H9 (cell line): ENCODE results near the gene HHLA2. TPM values are rescaled to one million over a fixed set of nuclear protein-coding genes. Genes with fewer than 3 reads are reported as not detected.

Experiments used
- DNase-seq: peaks from one replicate; pipeline ENCODE4 v3.0.0-alpha.2; 2017
- H2AFZ ChIP-seq: one replicate; pipeline ENCODE4 v1.6.1; 2013; ENCODE audit warnings: mild to moderate bottlenecking, low read length, control low read depth, moderate library complexity
- H2AK5ac ChIP-seq: 2 replicates; pipeline ENCODE4 v1.6.1; 2013; ENCODE audit warnings: low read length, control low read depth, mixed read lengths; ENCODE audit not compliant: insufficient read length
- H2BK120ac ChIP-seq: one replicate; pipeline ENCODE4 v1.6.1; 2013; ENCODE audit warnings: low read depth, mild to moderate bottlenecking, low read length, control low read depth, inconsistent platforms; ENCODE audit not compliant: poor library complexity, severe bottlenecking
- H2BK12ac ChIP-seq: 2 replicates; pipeline ENCODE4 v1.6.1; 2013; ENCODE audit warnings: low read length, control low read depth, mixed read lengths, low read depth; ENCODE audit not compliant: insufficient read length
- H2BK15ac ChIP-seq: 2 replicates; pipeline ENCODE4 v1.6.1; 2013; ENCODE audit warnings: low read depth, low read length, control low read depth
- H2BK20ac ChIP-seq: one replicate; pipeline ENCODE4 v1.6.1; 2013; ENCODE audit warnings: low read depth, mild to moderate bottlenecking, low read length, control low read depth, inconsistent platforms; ENCODE audit not compliant: poor library complexity, severe bottlenecking
- H2BK5ac ChIP-seq: 2 replicates; pipeline ENCODE4 v1.6.1; 2013; ENCODE audit warnings: low read length, control low read depth, mixed read lengths; ENCODE audit not compliant: insufficient read length
- H3K14ac ChIP-seq: 2 replicates; pipeline ENCODE4 v1.6.1; 2013; ENCODE audit warnings: low read length, control low read depth; ENCODE audit not compliant: insufficient read depth
- H3K18ac ChIP-seq: 2 replicates; pipeline ENCODE4 v1.6.1; 2013; ENCODE audit warnings: low read depth, mild to moderate bottlenecking, mixed read lengths, low read length, control low read depth; ENCODE audit not compliant: insufficient read length
- H3K23ac ChIP-seq: 2 replicates; pipeline ENCODE4 v1.6.1; 2013; ENCODE audit warnings: low read length, control low read depth, mixed read lengths, low read depth; ENCODE audit not compliant: insufficient read length
- H3K23me2 ChIP-seq: 2 replicates; pipeline ENCODE4 v1.6.1; 2013; ENCODE audit warnings: low read depth, mild to moderate bottlenecking, mixed read lengths, low read length, control low read depth; ENCODE audit not compliant: insufficient read length, poor library complexity, severe bottlenecking
- H3K27ac ChIP-seq: 2 replicates; pipeline ENCODE4 v1.5.1; 2013; ENCODE audit warnings: low read length, control low read depth, mixed read lengths, low read depth; ENCODE audit not compliant: insufficient read length
- H3K27me3 ChIP-seq: 2 replicates; pipeline ENCODE4 v1.6.1; 2013; ENCODE audit warnings: low read length, control low read depth, inconsistent platforms; ENCODE audit not compliant: insufficient read depth
- H3K4ac ChIP-seq: 2 replicates; pipeline ENCODE4 v1.6.1; 2013; ENCODE audit warnings: low read depth, mild to moderate bottlenecking, control low read depth, inconsistent platforms, low read length, moderate library complexity
- H3K4me1 ChIP-seq: 2 replicates; pipeline ENCODE4 v1.6.1; 2013; ENCODE audit warnings: low read length, control low read depth, inconsistent platforms; ENCODE audit not compliant: insufficient read depth
- H3K4me2 ChIP-seq: 2 replicates; pipeline ENCODE4 v1.6.1; 2013; ENCODE audit warnings: low read length, control low read depth, mixed read lengths; ENCODE audit not compliant: insufficient read length, insufficient read depth
- H3K56ac ChIP-seq: 2 replicates; pipeline ENCODE4 v1.6.1; 2013; ENCODE audit warnings: low read depth, mild to moderate bottlenecking, mixed read lengths, low read length, control low read depth; ENCODE audit not compliant: insufficient read length
- H3K79me1 ChIP-seq: 2 replicates; pipeline ENCODE4 v1.6.1; 2013; ENCODE audit warnings: low read depth, mild to moderate bottlenecking, moderate library complexity, low read length, control low read depth, inconsistent platforms; ENCODE audit not compliant: insufficient read depth, poor library complexity, severe bottlenecking
- H3K79me2 ChIP-seq: 2 replicates; pipeline ENCODE4 v1.6.1; 2013; ENCODE audit warnings: low read length, control low read depth, inconsistent platforms; ENCODE audit not compliant: insufficient read depth
- H3K9ac ChIP-seq: 2 replicates; pipeline ENCODE4 v1.6.1; 2013; ENCODE audit warnings: low read length, control low read depth, mixed read lengths; ENCODE audit not compliant: insufficient read length; ENCODE audit errors: extremely low read depth
- H3K9me3 ChIP-seq: one replicate; pipeline ENCODE4 v1.6.1; 2013; ENCODE audit warnings: low read depth, low read length, inconsistent platforms; ENCODE audit not compliant: control insufficient read depth
- H3T11ph ChIP-seq: one replicate; pipeline ENCODE4 v1.6.1; 2013; ENCODE audit warnings: mild to moderate bottlenecking, low read length, control low read depth, inconsistent platforms
- H4K20me1 ChIP-seq: one replicate; pipeline ENCODE4 v1.6.1; 2013; ENCODE audit not compliant: control insufficient read depth, insufficient read length, insufficient read depth
- H4K5ac ChIP-seq: 2 replicates; pipeline ENCODE4 v1.6.1; 2013; ENCODE audit warnings: low read depth, mild to moderate bottlenecking, mixed read lengths, low read length, control low read depth; ENCODE audit not compliant: insufficient read length
- H4K8ac ChIP-seq: replicated peaks from 2 replicates; pipeline ENCODE4 v1.6.1; 2013; ENCODE audit warnings: low read length, control low read depth, mixed read lengths, low read depth; ENCODE audit not compliant: insufficient read length
- H4K91ac ChIP-seq: 2 replicates; pipeline ENCODE4 v1.6.1; 2013; ENCODE audit warnings: low read depth, mild to moderate bottlenecking, moderate library complexity, mixed read lengths, low read length, control low read depth; ENCODE audit not compliant: insufficient read length
- H3K27ac Mint-ChIP-seq, 3 experiments: 2 replicates in 2 of 3; 3 replicates in 1 of 3; pipeline ENCODE4 v1.8.0; 2020 to 2021; ENCODE audit warnings: mixed read lengths in 3 of 3, mild to moderate bottlenecking in 1 of 3, moderate library complexity in 1 of 3
- H3K27me3 Mint-ChIP-seq: 2 replicates; pipeline ENCODE4 v1.8.0; 2021; ENCODE audit warnings: low read depth, mild to moderate bottlenecking, moderate library complexity, mixed read lengths
- H3K36me3 Mint-ChIP-seq, 3 experiments: 2 replicates in 2 of 3; 3 replicates in 1 of 3; pipeline ENCODE4 v1.8.0; 2020 to 2021; ENCODE audit warnings: low read depth in 3 of 3, mixed read lengths in 3 of 3; ENCODE audit not compliant: insufficient read depth in 1 of 3
- H3K4me1 Mint-ChIP-seq, 2 experiments: 2 replicates each; pipeline ENCODE4 v1.8.0; 2020; ENCODE audit warnings: mixed read lengths in 2 of 2
- H3K4me3 Mint-ChIP-seq, 2 experiments: 2 replicates in 1 of 2; 3 replicates in 1 of 2; pipeline ENCODE4 v1.8.0; 2020 to 2021; ENCODE audit warnings: mild to moderate bottlenecking in 2 of 2, mixed read lengths in 2 of 2, moderate library complexity in 1 of 2
- H3K9me3 Mint-ChIP-seq, 2 experiments: 2 replicates in 1 of 2; 3 replicates in 1 of 2; pipeline ENCODE4 v1.8.0; 2020; ENCODE audit warnings: mild to moderate bottlenecking in 2 of 2, mixed read lengths in 2 of 2, moderate library complexity in 1 of 2
- CTCF ChIP-seq: fragments of 200-600 bp; sonication (generic); conservative IDR thresholded peaks from 3 replicates; pipeline ENCODE4 v1.8.0; 2021; ENCODE audit warnings: antibody characterized with exemption, mild to moderate bottlenecking
- WGBS: extraction: QIAGEN DNeasy Blood & Tissue Kit; methylation state at CpG from one replicate; pipeline ENCODE4 v1.1.7; 2013; ENCODE audit warnings: missing lambda C conversion rate, low lambda C conversion rate, mixed read lengths; ENCODE audit not compliant: insufficient read length; ENCODE audit errors: extremely low coverage; 5-methylcytosine and 5-hydroxymethylcytosine counted together
- total RNA-seq: library from RNA; stranded (reverse); gene quantifications from 2 replicates; pipeline ENCODE4 v1.2.1, GENCODE V29; 2021

Gene HHLA2
- total RNA-seq, 1 experiment from 2014 or later: not detected

- H3K14ac ChIP-seq: no peak overlapping the region
- H3K4me3 Mint-ChIP-seq: no peak overlapping the region
- no peak overlapping the region for H3K4me2 ChIP-seq
- no CpG with 5 or more reads among the region's 1 CpG for WGBS
- no peak overlapping the region for H3K9ac ChIP-seq
- no peak overlapping the region for H2BK15ac ChIP-seq
- no peak overlapping the region for H4K5ac ChIP-seq
- no peak overlapping the region for H2AK5ac ChIP-seq
- H3K4me1 Mint-ChIP-seq: no peaks in the 10 kb centered on the region
- no peaks in the 10 kb centered on the region for H4K20me1 ChIP-seq
- H3K9me3 Mint-ChIP-seq: peaks cover 3 to 5% of the 10 kb centered on the region in 2 experiments; a peak in 4 of 5 replicates
- no peak overlapping the region for H2AFZ ChIP-seq
- H3K27me3 Mint-ChIP-seq: no peaks in the 10 kb centered on the region
- H3K27ac ChIP-seq: no peak overlapping the region
- H3K27me3 ChIP-seq: no peaks in the 10 kb centered on the region
- no peak overlapping the region for H4K8ac ChIP-seq
- H3K79me2 ChIP-seq: no peaks in the 10 kb centered on the region
- TF ChIP-seq CTCF: no peak
- DNase-seq: no peak
- no peak overlapping the region for H3K56ac ChIP-seq
- H3K27ac Mint-ChIP-seq: no peak overlapping the region
- no peak overlapping the region for H2BK20ac ChIP-seq
- H3K4ac ChIP-seq: no peak overlapping the region
- no peak overlapping the region for H2BK5ac ChIP-seq
- H3K79me1 ChIP-seq: no peaks in the 10 kb centered on the region
- no peak overlapping the region for H4K91ac ChIP-seq
- no peaks in the 10 kb centered on the region for H3K9me3 ChIP-seq
- H3K23me2 ChIP-seq: no peaks in the 10 kb centered on the region
- H2BK12ac ChIP-seq: no peak overlapping the region
- H3T11ph ChIP-seq: no peak overlapping the region
- no peaks in the 10 kb centered on the region for H3K4me1 ChIP-seq
- H3K23ac ChIP-seq: no peak overlapping the region
- H3K36me3 Mint-ChIP-seq: peaks cover 0 to 2% (median 0%) of the 10 kb centered on the region in 3 experiments; a peak in 1 of 7 replicates
- no peak overlapping the region for H2BK120ac ChIP-seq
- H3K18ac ChIP-seq: no peak overlapping the region
Observed at GRCh38 chr3:108285176-108285575, 11.2 kb upstream of the HHLA2 start.
